K562 (cell line): ENCODE results near the gene ABCE1.

ENCODE experiments used
- EGR1 ChIP-seq: fragments of 450-650 bp; conservative IDR thresholded peaks from 2 replicates; pipeline ENCODE4 v1.6.1; 2017; ENCODE audit warnings: mild to moderate bottlenecking
- POLR2A ChIP-seq: fragments of 450-650 bp; conservative IDR thresholded peaks from 2 replicates; pipeline ENCODE4 v1.6.1; 2016
- POLR3A ChIP-seq: IDR thresholded peaks from 2 replicates; pipeline ENCODE4 v1.6.1; 2011; ENCODE audit warnings: borderline replicate concordance, mild to moderate bottlenecking, moderate library complexity; ENCODE audit not compliant: insufficient read length, insufficient read depth; ENCODE audit errors: extremely low read depth
- POU5F1 ChIP-seq: fragments of 150-350 bp; IDR thresholded peaks from 2 replicates; pipeline ENCODE4 v1.6.1; 2014; ENCODE audit warnings: borderline replicate concordance, low read length, low read depth, mild to moderate bottlenecking; ENCODE audit not compliant: partially characterized antibody
- SETDB1 ChIP-seq: IDR thresholded peaks from one replicate; pipeline ENCODE4 v1.6.1; 2012; ENCODE audit warnings: low read length, control low read depth, inconsistent platforms
- TAL1 ChIP-seq: fragments of 450-650 bp; IDR thresholded peaks from 2 replicates; pipeline ENCODE4 v1.6.1; 2016; ENCODE audit warnings: mild to moderate bottlenecking
- TBP ChIP-seq: optimal IDR thresholded peaks from 2 replicates; pipeline ENCODE3; 2011; ENCODE audit warnings: low read depth, low read length, improper control_type of control experiment
- TCF7 ChIP-seq: sonication (generic); IDR thresholded peaks from 2 replicates; pipeline ENCODE4 v1.6.1; 2016; ENCODE audit warnings: antibody characterized with exemption, borderline replicate concordance
- TF ChIP-seq, protein P1 (sequence below): sonication (generic); formaldehyde crosslinking; IDR thresholded peaks from 2 replicates; pipeline ENCODE4 v1.8.1; 2023; ENCODE audit warnings: mild to moderate bottlenecking, missing genetic modification reagents
- TF ChIP-seq, protein P2 (sequence below), 3 experiments: IDR thresholded peaks in 2 of 3; conservative IDR thresholded peaks in 1 of 3; 2 replicates each; pipeline ENCODE4 v1.5.1; 2011 to 2012; ENCODE audit warnings: low read length in 3 of 3, mild to moderate bottlenecking in 3 of 3, control low read depth in 2 of 3, improper control_type of control experiment in 1 of 3, inconsistent platforms in 1 of 3, low read depth in 1 of 3, mixed read lengths in 1 of 3, moderate library complexity in 1 of 3; ENCODE audit not compliant: insufficient read depth in 2 of 3
- TF ChIP-seq, protein P3 (sequence below): fragments of 450-650 bp; formaldehyde crosslinking; IDR thresholded peaks from 2 replicates; pipeline ENCODE4 v1.4.0; 2022; ENCODE audit warnings: mild to moderate bottlenecking, moderate library complexity

DNA sequence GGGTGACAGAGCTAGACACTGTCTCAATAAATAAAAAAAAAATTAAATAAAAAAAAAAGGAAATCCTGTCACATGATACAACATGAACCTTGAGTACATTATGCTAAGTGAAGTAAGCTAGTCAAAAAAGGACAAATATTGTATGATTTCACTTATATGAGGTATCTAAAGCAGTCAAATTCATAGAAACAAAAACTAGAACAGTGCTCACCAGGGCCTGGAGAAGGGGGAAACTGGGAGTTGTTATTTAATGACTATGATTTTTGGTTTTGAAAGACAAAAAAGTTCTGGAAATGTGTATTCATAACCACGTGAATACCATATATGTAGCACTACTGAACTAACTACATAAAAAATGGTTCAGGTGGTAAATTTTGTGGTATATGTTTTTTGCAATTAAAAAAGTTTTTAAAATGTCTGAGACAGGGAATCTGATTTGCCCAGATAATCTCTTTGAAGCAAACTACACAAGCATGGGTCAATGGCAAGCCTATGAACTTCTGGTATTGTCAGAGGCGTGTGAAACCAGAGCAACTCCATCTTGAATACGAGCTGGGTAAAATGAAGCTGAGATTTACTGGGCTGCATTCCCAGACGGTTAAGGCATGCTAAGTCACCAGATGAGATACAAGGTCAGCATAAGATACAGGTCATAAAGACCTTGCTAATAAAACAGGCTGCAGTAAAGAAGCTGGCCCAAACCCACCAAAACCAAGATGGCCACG, 42.4 kb upstream of the ABCE1 start:
- no peak for TF ChIP-seq POLR3A
- no peak for TF ChIP-seq TBP
- no peak for TF ChIP-seq SETDB1
- TF ChIP-seq, protein P1, sequence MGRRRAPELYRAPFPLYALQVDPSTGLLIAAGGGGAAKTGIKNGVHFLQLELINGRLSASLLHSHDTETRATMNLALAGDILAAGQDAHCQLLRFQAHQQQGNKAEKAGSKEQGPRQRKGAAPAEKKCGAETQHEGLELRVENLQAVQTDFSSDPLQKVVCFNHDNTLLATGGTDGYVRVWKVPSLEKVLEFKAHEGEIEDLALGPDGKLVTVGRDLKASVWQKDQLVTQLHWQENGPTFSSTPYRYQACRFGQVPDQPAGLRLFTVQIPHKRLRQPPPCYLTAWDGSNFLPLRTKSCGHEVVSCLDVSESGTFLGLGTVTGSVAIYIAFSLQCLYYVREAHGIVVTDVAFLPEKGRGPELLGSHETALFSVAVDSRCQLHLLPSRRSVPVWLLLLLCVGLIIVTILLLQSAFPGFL (CRISPR knock-in tag), result no peak
- no peak for TF ChIP-seq EGR1
- TF ChIP-seq POU5F1, result no peak
- TF ChIP-seq, protein P2, sequence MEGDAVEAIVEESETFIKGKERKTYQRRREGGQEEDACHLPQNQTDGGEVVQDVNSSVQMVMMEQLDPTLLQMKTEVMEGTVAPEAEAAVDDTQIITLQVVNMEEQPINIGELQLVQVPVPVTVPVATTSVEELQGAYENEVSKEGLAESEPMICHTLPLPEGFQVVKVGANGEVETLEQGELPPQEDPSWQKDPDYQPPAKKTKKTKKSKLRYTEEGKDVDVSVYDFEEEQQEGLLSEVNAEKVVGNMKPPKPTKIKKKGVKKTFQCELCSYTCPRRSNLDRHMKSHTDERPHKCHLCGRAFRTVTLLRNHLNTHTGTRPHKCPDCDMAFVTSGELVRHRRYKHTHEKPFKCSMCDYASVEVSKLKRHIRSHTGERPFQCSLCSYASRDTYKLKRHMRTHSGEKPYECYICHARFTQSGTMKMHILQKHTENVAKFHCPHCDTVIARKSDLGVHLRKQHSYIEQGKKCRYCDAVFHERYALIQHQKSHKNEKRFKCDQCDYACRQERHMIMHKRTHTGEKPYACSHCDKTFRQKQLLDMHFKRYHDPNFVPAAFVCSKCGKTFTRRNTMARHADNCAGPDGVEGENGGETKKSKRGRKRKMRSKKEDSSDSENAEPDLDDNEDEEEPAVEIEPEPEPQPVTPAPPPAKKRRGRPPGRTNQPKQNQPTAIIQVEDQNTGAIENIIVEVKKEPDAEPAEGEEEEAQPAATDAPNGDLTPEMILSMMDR (IDR thresholded peaks at IDR 0.05 in 2 of 3, conservative IDR thresholded peaks at IDR 0.05 in 1 of 3; ENCODE audit: insufficient read depth in 2 of 3, low read depth in 1 of 3, low read length in 3 of 3), result no peak
- no peak for TF ChIP-seq POLR2A
- TF ChIP-seq TAL1, result no peak
- no peak for TF ChIP-seq TCF7
- TF ChIP-seq, protein P3, sequence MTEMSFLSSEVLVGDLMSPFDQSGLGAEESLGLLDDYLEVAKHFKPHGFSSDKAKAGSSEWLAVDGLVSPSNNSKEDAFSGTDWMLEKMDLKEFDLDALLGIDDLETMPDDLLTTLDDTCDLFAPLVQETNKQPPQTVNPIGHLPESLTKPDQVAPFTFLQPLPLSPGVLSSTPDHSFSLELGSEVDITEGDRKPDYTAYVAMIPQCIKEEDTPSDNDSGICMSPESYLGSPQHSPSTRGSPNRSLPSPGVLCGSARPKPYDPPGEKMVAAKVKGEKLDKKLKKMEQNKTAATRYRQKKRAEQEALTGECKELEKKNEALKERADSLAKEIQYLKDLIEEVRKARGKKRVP, result no peak
